ENCODE results near the gene HOATZ. TPM values are rescaled to one million over a fixed set of nuclear protein-coding genes. Genes with fewer than 3 reads are reported as not detected.

HOATZ gene
- not detected for total RNA-seq

GRCh38 chr11:111514216-111515031 lies at the start of gene HOATZ:
Gene HOATZ, plus strand, starts transcription at chr11:111514778. Its CDS starts 7 bp downstream, at chr11:111514785.
- DNase-seq (ENCODE audit: low spot score in 2 of 2), result no peak
- no peak within 1 kb of the TSS for H3K4me3 ChIP-seq (ENCODE audit: low read depth, poor library complexity, severe bottlenecking)
- intact Hi-C loops (cut with DNase I; ENCODE audit: low total_unique reads), result no loop called here
- TF ChIP-seq POLR2A (IDR thresholded peaks at IDR 0.05) (no peak), CTCF (IDR thresholded peaks at IDR 0.05) (no peak)
- whole genome bisulfite sequencing, 2 donors, result 24 to 29% methylated on average over 33 to 39 of the region's 39 CpGs

- no peak for DNase-seq (ENCODE audit: low spot score in 2 of 2)
- no peak for TF ChIP-seq CTCF (IDR thresholded peaks at IDR 0.05)
- TF ChIP-seq POLR2A (IDR thresholded peaks at IDR 0.05), result no peak
- intact Hi-C loops (cut with DNase I; ENCODE audit: low total_unique reads), result no loop called here
- no peak overlapping the region for H3K4me3 ChIP-seq (ENCODE audit: low read depth, poor library complexity, severe bottlenecking)
- 76 to 85% methylated on average over 1 of the region's 1 CpG for WGBS, 2 donors
Observed at GRCh38 chr11:111465400-111465799, 49.2 kb upstream of the HOATZ start.

- TF ChIP-seq CTCF (IDR thresholded peaks at IDR 0.05) (no peak), POLR2A (IDR thresholded peaks at IDR 0.05) (no peak)
- no peak overlapping the region for H3K4me3 ChIP-seq (ENCODE audit: low read depth, poor library complexity, severe bottlenecking)
- DNase-seq (ENCODE audit: low spot score in 2 of 2), result no peak
- intact Hi-C loops (cut with DNase I; ENCODE audit: low total_unique reads), result no loop called here
Observed at GRCh38 chr11:111466615-111467014, 48.0 kb upstream of the HOATZ start.

- intact Hi-C loops (cut with DNase I; ENCODE audit: low total_unique reads), result no loop called here
- TF ChIP-seq CTCF (IDR thresholded peaks at IDR 0.05), result no peak
- TF ChIP-seq POLR2A (IDR thresholded peaks at IDR 0.05), result no peak
Observed at GRCh38 chr11:111469200-111469599, 45.4 kb upstream of the HOATZ start.

GRCh38 chr11:111472228-111472627 lies 42.4 kb upstream of the HOATZ start:
- WGBS, 2 donors, result 72 to 81% methylated on average over 1 of the region's 1 CpG
- no peak overlapping the region for H3K4me3 ChIP-seq (ENCODE audit: low read depth, poor library complexity, severe bottlenecking)
- intact Hi-C loops (cut with DNase I; ENCODE audit: low total_unique reads), result no loop called here
- no peak for DNase-seq (ENCODE audit: low spot score in 2 of 2)
- TF ChIP-seq POLR2A (IDR thresholded peaks at IDR 0.05) (no peak), CTCF (IDR thresholded peaks at IDR 0.05) (no peak)

More at GRCh38 chr11:111469200-111469599, 45.4 kb upstream of the HOATZ start:
- no peak for DNase-seq (ENCODE audit: low spot score in 2 of 2)
- no peak overlapping the region for H3K4me3 ChIP-seq (ENCODE audit: low read depth, poor library complexity, severe bottlenecking)
- WGBS, 2 donors, result 58 to 71% methylated on average over 4 of the region's 4 CpGs

- intact Hi-C loops (cut with DNase I; ENCODE audit: low total_unique reads), result no loop called here
- TF ChIP-seq CTCF (IDR thresholded peaks at IDR 0.05), result no peak
Observed at GRCh38 chr11:111474432-111474831, 40.1 kb upstream of the HOATZ start.

More at GRCh38 chr11:111474432-111474831, 40.1 kb upstream of the HOATZ start:
- no peak for DNase-seq (ENCODE audit: low spot score in 2 of 2)
- no peak overlapping the region for H3K4me3 ChIP-seq (ENCODE audit: low read depth, poor library complexity, severe bottlenecking)

Data from lower leg skin (tissue), 4 donors.